HEK293T (cell line): ENCODE results near the gene KRTAP4-3.

Experiments
- CTCF ChIA-PET: fragments of 350-600 bp; formaldehyde crosslinking; extraction: SDS; loops from one replicate; lab custom pipeline; 2021; ENCODE audit warnings: antibody characterized with exemption, inconsistent platforms; lab: Yijun Ruan, JAX
- POLR2A ChIA-PET: fragments of 350-600 bp; formaldehyde crosslinking; extraction: SDS; loops from one replicate; lab custom pipeline; 2020; ENCODE audit warnings: antibody characterized with exemption, inconsistent platforms; lab: Yijun Ruan, JAX
- DNase-seq: peaks from one replicate; pipeline ENCODE4 v3.0.0; 2012; ENCODE audit warnings: mixed read lengths; ENCODE audit errors: extremely low spot score
- ARNT ChIP-seq: fragments of 450-650 bp; IDR thresholded peaks from 2 replicates; pipeline ENCODE4 v1.6.1; 2017; ENCODE audit warnings: mild to moderate bottlenecking
- BHLHE40 ChIP-seq: fragments of 450-650 bp; IDR thresholded peaks from 2 replicates; pipeline ENCODE4 v1.6.1; 2016; ENCODE audit warnings: mild to moderate bottlenecking, moderate library complexity, borderline replicate concordance
- ELF4 ChIP-seq: fragments of 450-650 bp; IDR thresholded peaks from 2 replicates; pipeline ENCODE4 v1.6.1; 2017; ENCODE audit warnings: antibody characterized with exemption
- FOXA1 ChIP-seq: fragments of 450-650 bp; IDR thresholded peaks from 2 replicates; pipeline ENCODE4 v1.6.1; 2016; ENCODE audit warnings: mild to moderate bottlenecking
- FOXK2 ChIP-seq: fragments of 450-650 bp; IDR thresholded peaks from 2 replicates; pipeline ENCODE4 v1.6.1; 2016; ENCODE audit warnings: mild to moderate bottlenecking
- FOXM1 ChIP-seq: fragments of 450-650 bp; IDR thresholded peaks from 2 replicates; pipeline ENCODE4 v1.6.1; 2017; ENCODE audit warnings: mild to moderate bottlenecking, borderline replicate concordance
- HDGF ChIP-seq: fragments of 450-650 bp; IDR thresholded peaks from 2 replicates; pipeline ENCODE4 v1.6.1; 2017; ENCODE audit warnings: antibody characterized with exemption, borderline replicate concordance
- L3MBTL2 ChIP-seq: fragments of 450-650 bp; conservative IDR thresholded peaks from 2 replicates; pipeline ENCODE4 v1.6.1; 2016; ENCODE audit warnings: mild to moderate bottlenecking
- LEF1 ChIP-seq: fragments of 450-650 bp; IDR thresholded peaks from 2 replicates; pipeline ENCODE4 v1.6.1; 2017; ENCODE audit warnings: mild to moderate bottlenecking, borderline replicate concordance
- NFRKB ChIP-seq: fragments of 450-650 bp; IDR thresholded peaks from 2 replicates; pipeline ENCODE4 v1.6.1; 2016; ENCODE audit warnings: mild to moderate bottlenecking, moderate library complexity
- PKNOX1 ChIP-seq: fragments of 450-650 bp; IDR thresholded peaks from 2 replicates; pipeline ENCODE4 v1.6.1; 2016
- SP1 ChIP-seq: fragments of 450-650 bp; IDR thresholded peaks from 2 replicates; pipeline ENCODE4 v1.6.1; 2017
- SUZ12 ChIP-seq: fragments of 450-650 bp; IDR thresholded peaks from 2 replicates; pipeline ENCODE4 v1.6.1; 2016; ENCODE audit warnings: mild to moderate bottlenecking
- TARDBP ChIP-seq: fragments of 450-650 bp; IDR thresholded peaks from 2 replicates; pipeline ENCODE4 v1.6.1; 2016
- ZNF384 ChIP-seq: fragments of 450-650 bp; IDR thresholded peaks from 2 replicates; pipeline ENCODE4 v1.6.1; 2016

The KRTAP4-3 gene

DNA sequence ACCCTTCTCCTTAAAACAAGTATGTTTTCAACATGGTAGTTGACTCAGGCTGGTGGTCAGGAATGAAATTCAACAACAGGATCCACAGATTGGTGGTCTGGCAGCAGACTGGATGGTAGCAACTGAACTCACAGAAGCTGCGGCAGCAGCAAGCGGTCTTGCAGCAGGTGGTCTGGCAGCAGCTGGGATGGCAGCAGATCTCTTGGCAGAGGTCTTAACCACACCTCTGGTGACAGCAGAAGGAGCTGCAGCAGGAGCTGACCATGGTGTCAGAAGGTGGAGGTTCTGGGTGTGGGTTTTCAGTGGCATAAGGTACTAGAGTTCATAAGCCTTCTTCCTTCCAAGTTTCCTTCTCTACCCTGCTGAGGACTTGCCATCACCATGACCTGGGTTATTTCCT lies 18.9 kb upstream of the KRTAP4-3 start:
- ChIA-PET POLR2A (no interaction called here), CTCF (no interaction called here)
- TF ChIP-seq FOXM1: no peak
- TF ChIP-seq ELF4: no peak
- no peak for TF ChIP-seq PKNOX1
- no peak for TF ChIP-seq TARDBP
- TF ChIP-seq ZNF384: no peak
- no peak for TF ChIP-seq BHLHE40
- no peak for TF ChIP-seq NFRKB
- no peak for TF ChIP-seq L3MBTL2
- no peak for TF ChIP-seq LEF1
- TF ChIP-seq ARNT: no peak
- no peak for DNase-seq

- TF ChIP-seq PKNOX1: no peak
- no peak for TF ChIP-seq SUZ12
- ChIA-PET CTCF (no interaction called here), POLR2A (no interaction called here)
- DNase-seq: no peak
These were observed 17.0 kb upstream of the KRTAP4-3 start for GRCh38 chr17:41185001-41185400.

DNA sequence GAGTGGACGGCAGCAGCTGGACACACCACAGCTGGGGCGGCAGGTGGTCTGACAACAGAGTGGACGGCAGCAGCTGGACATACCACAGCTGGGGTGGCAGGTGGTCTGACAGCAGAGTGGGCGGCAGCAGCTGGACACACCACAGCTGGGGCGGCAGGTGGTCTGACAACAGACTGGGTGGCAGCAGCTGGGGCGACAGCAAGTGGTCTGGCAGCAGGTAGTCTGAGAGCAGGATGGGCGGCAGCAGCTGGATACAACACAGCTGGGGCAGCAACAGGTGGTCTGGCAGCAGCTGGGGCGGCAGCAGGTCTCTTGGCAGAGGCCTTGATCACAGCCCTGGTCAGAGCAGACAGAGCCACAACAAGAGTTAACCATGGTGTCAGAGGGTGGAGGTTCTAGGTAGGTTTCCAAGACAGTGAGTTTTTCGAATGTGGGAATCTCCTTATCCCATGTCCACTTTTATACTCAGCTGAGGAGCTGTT lies 16.5 kb upstream of the KRTAP4-3 start, which contains the start of gene KRTAP4-1:
KRTAP4-1 (minus strand) TSS at position 432 of the 482 bp plus-strand sequence; CDS start at position 375, 57 bp downstream.
- DNase-seq: no peak
- no peak for TF ChIP-seq ARNT
- no peak for TF ChIP-seq NFRKB
- no peak for TF ChIP-seq ELF4
- no peak for TF ChIP-seq HDGF
- no peak for TF ChIP-seq PKNOX1
- TF ChIP-seq ZNF384: no peak
- no peak for TF ChIP-seq FOXK2
- TF ChIP-seq TARDBP: no peak
- no peak for TF ChIP-seq BHLHE40
- TF ChIP-seq FOXA1: no peak
- TF ChIP-seq LEF1: no peak
- no peak for TF ChIP-seq L3MBTL2
- POLR2A ChIA-PET: no interaction called here
- CTCF ChIA-PET: no interaction called here

GRCh38 chr17:41178843-41179616 lies 11.0 kb upstream of the KRTAP4-3 start:
- no peak for TF ChIP-seq LEF1
- no peak for TF ChIP-seq HDGF
- no peak for TF ChIP-seq SP1
- no peak for TF ChIP-seq NFRKB
- TF ChIP-seq TARDBP: no peak
- DNase-seq: no peak
- ChIA-PET POLR2A (no interaction called here), CTCF (interaction anchor here (0.5 to 0.6 kb wide), 2 partner anchors 226 to 270 kb away, joined by 3 read pairs; no protein-coding TSS in a partner anchor)

- ChIA-PET POLR2A (no interaction called here), CTCF (interaction anchor here (0.5 to 0.6 kb wide), 2 partner anchors 225 to 269 kb away, joined by 3 read pairs; no protein-coding TSS in a partner anchor)
- TF ChIP-seq ARNT (no peak), NFRKB (no peak), SP1 (no peak), ZNF384 (no peak), FOXM1 (no peak), TARDBP (no peak), L3MBTL2 (no peak), FOXK2 (no peak), PKNOX1 (no peak)
- DNase-seq: no peak
These were observed 10.3 kb upstream of the KRTAP4-3 start for GRCh38 chr17:41178341-41178740.

- CTCF ChIA-PET: no interaction called here
These were observed 9.8 kb upstream of the KRTAP4-3 start, which contains the start of gene KRTAP4-2 for GRCh38 chr17:41177727-41178271. Gene KRTAP4-2 (minus strand): TSS chr17:41178221. CDS start chr17:41178164, 57 bp downstream.

More at GRCh38 chr17:41177727-41178271, 9.8 kb upstream of the KRTAP4-3 start, which contains the start of gene KRTAP4-2:
- DNase-seq: no peak
- TF ChIP-seq SUZ12 (no peak), PKNOX1 (no peak), HDGF (no peak), ARNT (no peak), L3MBTL2 (no peak), ZNF384 (no peak), TARDBP (no peak), ELF4 (no peak), SP1 (no peak), FOXK2 (no peak), FOXM1 (no peak), FOXA1 (no peak)
- POLR2A ChIA-PET: no interaction called here
